Inflammatory macrophage treated with lipopolysaccharide for 4 hours (primary cell): Measurements from ENCODE around the gene SSC5D.
"Not testable (repeated sequence)": the region's sequence is repeated elsewhere in the genome, so short reads cannot be mapped to it uniquely, and the experiment has no call there.

Experiments used
- DNase-seq: peaks from one replicate; pipeline ENCODE4 v3.0.0-alpha.2; 2020

Gene SSC5D

DNA sequence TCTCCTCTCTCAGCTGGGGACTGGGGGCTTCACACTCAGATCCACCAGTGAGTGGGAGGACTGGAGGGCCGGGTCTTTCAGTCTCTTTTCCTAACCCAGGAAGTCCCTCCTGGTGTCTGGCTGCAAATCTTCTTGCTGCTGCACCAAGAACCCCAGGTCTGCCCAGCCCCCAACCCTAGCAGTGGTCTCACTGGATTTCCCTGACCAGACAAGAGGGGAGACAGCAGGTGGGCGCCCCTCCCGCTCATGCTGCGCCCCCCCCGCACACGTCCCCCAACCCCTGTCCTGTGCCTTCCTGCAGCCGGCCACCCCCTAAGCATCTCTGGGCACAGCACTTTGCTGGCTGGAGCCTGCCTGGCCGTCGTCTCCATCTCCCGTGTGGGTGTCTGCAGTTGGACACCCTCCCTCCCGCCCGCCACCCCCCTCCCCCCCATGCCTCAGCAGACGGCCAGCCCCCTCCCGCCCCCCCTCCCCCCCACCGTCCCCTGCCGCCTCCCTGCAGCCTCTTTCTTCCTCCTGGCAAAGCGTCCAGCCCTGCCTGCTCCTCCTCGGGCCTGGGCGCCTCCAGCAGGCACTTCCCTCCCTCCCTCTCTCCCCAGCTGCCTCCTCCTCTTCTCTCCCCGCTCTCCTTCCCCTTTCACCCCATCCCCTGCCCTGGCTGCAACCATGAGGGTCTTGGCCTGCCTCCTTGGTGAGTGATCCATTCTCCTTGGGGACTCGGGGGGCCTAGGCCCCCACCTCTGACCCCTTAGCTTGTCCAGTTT lies at the start of gene SSC5D:
SSC5D (plus strand) TSS at position 513 of the 764 bp plus-strand sequence; CDS start at position 667, 154 bp downstream.
- no peak for DNase-seq

DNA sequence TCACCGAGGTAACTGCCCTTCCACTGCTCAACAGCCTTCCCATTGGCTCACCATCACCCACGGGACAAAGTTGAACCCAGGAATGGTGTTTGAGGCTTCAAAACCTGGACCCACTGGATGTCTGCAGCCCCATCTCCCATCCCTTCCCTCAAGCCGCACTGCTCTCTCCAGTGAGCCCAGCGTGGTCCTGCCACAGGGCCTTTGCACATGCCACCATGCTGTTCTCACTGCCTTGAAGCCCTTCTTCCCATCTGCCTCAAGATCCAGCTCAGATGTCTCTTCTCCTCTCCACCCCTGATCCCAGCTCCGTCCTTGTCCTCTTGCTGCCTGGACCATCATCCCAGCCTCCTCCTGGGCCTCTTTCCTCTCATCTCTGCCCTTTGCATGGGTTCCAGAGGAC lies 49.2 kb upstream of the SSC5D start:
- no peak for DNase-seq

DNA sequence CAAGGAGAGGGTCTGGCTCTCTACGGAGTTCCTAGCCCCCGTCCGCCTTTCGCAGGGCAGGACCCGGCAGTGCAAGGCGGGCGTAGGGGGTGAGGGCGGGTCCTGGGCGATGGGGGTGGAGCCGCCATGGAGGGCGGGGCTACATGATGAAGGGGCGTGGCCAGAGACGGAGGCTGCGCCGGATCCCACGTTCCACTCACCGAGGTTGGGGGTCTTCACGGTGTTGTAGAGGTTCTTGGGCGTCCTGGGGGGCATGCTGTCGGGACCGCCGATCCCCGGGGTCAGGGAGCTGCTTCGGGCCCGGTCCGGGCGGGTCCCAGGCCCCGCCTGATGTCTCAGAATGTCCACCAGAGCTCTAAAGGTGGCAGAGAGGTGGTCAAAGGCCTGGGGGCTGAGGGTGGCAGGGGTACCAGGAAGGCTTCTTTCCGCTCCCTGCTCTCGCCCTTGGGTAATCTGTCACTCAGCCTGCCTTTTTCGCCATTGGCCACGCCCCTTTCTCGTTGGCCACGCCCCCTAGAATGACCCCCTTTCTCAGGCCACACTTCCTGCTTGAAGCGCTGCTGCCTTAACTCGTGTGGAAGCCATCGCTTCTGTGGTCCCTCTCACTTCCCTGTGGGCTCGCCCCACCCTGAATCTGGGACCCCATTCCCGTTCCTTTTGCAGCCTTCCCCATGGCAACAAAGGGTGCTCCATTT lies 47.7 kb upstream of the SSC5D start:
- no peak for DNase-seq

DNA sequence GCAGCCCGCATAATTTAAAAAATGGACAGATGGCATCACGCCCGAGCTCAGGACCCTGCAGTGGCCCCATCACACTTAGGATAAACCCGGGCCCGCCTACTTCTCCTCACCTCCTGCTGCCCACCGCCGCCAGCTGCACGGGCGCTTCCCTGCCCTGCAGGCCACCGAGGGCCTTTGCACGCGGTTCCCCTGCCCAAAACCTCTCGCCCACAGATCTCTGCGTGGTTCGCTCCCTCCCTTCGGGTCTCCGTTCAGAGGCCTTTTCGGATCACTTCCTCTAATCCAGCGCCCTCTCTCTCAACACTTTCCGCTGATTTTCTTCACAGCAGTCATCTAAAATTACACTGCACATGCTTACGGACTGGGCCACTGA lies 46.9 kb upstream of the SSC5D start:
- DNase-seq = peak; percentile 64

DNA sequence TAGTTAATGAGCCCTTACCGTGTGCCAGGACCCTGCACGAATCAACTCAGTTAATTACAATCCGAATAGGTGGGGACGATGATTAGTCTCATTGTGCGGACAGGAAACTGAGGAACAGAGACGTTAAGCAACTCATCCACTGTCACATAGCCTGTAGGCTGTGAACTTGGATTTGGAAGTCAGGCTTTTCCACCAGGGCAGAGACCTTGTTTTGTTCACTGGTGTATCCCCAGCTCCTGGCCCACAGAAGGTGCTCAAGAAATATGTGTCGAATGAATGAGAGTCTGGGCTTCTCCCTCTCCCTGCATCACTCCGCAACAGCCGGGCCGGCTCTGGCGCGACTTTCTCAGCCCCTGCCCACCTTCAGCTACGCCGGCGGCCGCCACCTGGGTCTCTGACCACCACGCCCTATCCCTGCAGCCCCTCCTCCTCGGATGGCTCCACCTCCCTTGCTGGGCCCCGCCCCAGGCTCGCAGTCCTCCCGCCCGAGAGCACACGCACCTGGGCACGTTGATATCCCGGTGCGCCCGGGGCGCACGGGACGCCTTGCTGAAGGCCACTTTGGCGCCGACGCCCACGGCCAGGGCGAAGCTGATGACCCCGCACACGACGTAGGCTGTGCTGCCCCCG lies 46.4 kb upstream of the SSC5D start:
- DNase-seq = no peak

DNA sequence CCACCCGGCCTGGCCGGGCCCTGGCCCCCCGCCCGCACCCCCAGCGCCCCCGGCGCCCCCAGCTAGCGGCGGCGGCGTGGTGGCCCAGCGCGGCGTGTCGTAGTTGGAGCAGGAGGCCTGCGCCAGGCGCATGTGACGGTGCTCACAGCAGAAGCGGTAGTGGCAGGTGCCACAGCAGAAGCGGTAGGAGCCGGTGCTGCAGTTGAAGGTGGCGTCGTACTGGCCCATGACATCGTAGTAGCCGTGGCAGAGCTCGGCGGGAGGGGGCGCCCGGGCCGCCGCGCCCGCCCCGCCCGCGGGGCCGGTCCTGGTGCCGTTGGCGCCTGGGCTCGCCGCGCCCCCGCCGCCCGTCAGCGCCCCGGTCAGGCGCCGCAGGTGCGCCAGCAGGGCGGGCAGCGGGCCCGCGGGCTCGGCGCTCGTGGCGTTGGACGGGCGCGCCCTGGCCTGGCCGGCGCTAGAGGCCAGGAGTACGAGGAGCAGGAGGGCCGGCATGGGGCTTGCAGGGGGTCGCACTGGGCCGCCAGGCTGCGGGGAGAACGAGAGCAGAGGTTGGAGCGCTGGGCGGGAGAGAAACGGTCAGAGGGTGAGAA lies 45.8 kb upstream of the SSC5D start:
- no peak for DNase-seq

DNA sequence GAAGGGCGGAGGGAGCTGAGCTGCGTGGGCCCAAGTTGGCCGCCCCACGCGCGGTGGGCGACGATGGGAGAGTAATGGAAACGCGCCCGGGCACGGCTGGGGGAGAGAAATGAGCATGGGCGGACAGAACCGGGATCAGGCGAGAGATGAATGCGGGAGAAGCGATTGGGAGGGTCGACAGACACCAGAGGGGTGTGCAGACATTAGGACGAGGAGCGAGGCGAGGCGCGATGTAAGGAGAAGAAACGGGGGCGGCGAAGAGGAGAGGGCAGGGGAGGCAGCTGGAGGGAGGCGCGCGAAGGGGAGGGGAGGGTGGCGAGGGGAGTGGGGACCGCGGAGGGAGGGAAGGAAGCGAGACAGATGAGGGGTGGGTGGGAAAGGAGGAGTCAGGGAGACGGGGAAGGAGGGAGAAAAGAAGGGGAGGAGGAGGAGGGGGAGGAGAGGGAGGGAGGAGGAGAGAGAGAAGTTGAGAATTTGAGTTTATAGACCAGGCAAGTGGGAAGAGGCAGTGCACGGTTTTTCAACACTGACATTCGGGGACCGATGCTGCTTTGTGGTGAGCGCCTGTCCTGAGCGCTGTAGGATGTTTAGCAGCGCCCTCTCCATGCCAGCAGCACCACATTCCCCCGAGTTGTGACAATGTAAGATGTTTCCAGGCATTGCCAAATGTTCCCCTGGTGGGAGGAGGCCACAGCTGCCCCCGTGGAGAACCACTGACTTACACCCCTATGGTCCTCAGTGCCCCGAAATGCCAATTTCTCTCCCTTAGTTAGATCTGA lies 45.0 kb upstream of the SSC5D start, which contains the start of gene SHISA7:
SHISA7 (minus strand) TSS at position 256 of the 779 bp plus-strand sequence. CDS start 437 bp downstream, outside the sequence.
- no peak for DNase-seq

DNA sequence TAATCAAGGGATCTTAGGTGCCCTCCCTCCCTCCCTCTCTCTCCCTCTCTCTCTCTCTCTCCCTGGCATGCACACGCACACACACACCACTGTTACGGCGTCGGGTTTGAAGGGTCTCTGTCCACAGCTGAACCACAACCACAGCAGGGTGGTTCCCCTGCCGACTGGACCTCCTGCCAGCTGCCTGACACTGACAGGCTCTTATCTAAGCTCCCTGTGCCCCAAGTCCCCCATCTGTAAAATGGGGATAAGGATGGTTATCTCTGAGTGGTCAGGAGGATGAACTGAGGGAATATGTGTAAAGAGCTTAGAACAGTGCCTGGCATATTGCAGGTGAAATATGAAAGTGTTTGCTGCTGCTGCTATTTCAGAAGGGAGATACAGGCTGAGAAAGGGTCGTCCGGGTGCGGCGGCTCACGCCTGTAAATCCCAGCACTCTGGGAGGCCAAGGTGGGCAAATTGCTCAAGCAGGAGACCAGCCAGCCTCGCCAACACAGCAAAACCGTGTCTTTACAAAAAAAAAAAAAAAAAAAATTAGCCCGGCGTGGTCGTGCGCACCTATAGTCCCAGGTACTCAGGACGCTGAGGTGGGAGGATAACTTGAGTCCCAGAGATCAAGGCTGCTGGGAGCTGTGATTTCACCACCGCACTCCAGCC lies 44.3 kb upstream of the SSC5D start:
- no peak for DNase-seq

DNA sequence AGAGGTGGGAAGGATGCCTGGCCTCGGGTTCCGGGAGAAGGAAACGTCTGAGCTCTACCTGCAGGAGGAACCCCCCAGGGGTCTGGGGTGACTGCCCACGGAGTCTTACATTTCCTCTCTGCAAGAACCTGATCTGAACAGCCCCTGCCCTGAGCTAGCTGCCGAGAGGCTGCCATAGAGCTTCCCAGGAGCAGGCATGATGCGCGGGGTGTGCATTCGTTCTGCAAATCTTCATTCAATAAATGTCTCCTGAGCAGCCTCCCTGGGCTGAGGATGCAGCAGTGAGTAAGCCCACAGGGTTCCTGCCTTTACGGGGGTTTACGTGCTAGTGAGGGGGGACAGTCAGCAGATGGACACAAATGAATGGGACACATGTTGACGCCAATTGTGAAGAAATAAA lies 43.6 kb upstream of the SSC5D start:
- DNase-seq = no peak

DNA sequence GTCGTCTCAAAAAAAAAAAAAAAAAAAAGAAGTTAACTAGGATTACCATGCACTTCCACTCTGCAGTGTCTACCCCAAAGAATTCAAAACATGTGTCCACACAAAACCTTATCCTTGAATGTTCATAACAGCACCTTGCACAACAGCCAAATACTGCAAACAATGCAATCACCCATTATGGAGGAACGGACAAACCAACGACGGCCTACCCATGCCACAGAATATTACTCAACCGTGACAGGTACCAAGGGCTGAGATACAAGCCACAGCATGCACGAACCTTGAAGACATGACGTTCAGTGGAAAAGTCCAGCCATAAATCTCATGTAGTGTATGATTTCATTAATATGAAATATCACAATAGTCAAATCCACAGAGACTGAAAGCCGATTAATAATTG lies 42.2 kb upstream of the SSC5D start:
- DNase-seq = no peak

DNA sequence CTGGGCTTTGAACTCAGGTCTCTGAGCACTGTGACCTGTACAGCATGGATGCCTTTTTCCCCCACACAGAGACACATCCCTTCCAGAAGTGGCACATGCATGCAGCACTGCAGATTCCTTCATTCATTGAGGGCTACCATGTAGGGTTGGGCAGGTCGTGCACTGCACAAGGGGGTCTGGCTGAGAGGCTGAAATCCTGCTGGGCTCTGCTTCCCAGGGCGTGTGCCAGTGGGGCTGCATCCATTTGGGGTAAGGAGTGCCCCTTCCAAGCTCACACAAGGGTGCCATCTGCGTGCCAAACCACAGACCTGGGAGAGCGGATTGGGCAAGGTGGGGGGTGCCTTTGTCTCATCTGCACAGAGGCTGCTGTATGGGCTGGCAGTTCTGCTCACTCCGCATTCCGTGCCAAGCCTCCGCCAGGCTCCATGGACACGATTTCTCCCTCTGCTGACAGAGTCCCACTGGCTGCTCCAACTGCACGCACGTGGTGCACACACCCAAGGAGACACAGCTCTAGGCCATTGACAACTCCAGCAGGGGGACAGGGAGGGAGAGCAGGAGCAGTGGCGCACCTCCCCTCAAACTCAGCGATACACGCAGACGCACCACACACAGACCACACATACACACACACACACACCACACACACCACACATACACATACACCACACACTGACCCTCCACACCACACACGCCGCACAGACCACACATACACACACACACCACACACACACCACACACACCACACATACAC lies 40.6 kb upstream of the SSC5D start:
- DNase-seq = no peak

DNA sequence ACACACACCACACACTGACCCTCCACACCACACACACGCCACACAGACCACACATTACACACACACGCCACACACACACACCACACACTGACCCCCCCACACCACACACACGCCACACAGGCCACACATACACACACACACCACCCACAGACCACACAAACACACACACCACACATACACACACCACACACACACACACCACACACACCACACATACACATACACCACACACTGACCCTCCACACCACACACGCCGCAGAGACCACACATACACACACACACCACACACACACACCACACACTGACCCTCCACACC lies 40.1 kb upstream of the SSC5D start:
- not testable (repeated sequence) for DNase-seq

DNA sequence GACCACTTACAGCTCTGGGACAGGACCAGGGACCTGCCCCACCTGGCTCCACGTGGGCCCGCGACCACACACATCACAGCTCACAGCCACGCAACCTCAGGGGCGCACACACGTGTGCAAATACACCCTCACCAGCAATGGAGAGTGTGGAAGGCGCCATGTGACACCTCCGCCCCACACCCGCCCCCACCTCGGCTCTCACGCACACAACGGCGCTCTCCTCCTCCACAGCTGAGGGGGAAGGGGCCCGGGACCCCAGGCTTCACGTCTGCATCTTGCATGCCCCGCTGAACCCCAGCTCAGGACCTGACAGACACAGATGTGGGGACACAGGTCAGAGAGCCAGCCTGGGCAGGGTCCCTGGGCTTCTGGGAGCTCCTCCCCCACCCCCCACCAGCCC lies 38.8 kb upstream of the SSC5D start:
- no peak for DNase-seq

DNA sequence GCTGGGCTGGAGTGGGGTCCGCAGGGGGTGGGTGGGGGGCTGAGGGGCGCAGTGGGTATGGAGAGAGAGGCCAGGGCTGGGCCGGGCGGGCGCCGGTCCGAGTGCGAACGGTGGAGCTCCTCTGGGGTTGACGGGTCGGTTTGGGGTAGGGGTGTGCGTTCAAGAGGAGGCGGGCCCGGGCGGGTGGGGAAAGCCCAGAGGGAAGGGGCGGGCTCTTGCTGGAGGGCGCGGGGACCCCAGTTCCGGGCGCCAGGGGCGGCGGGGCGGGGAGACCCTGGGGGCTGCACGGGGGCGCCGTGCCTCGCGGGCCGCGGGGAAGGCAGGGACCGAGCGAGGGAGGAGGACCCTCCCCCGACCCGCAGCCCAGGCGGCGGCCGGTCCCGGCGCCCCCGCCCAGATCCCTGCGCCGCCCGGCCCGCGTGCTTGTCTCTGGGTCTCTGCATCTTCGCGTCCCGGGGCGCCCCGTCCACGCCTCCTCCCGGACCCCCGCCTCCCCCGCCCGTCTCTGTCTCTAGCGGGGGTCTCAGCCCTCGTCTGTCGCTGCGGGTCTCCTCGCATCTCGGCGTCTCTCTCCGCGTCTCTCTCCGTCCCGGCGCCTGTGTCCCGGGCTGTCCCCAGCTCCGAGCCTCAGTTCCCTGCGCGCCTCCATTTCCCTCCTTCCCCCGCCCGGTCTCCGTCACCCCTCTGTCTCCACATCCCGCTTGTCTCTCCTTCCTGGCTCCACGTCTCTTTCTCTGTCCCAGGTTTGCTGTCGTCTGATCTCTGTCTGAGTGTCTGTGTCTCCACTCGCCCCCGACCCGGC lies 36.9 kb upstream of the SSC5D start:
- DNase-seq = no peak

DNA sequence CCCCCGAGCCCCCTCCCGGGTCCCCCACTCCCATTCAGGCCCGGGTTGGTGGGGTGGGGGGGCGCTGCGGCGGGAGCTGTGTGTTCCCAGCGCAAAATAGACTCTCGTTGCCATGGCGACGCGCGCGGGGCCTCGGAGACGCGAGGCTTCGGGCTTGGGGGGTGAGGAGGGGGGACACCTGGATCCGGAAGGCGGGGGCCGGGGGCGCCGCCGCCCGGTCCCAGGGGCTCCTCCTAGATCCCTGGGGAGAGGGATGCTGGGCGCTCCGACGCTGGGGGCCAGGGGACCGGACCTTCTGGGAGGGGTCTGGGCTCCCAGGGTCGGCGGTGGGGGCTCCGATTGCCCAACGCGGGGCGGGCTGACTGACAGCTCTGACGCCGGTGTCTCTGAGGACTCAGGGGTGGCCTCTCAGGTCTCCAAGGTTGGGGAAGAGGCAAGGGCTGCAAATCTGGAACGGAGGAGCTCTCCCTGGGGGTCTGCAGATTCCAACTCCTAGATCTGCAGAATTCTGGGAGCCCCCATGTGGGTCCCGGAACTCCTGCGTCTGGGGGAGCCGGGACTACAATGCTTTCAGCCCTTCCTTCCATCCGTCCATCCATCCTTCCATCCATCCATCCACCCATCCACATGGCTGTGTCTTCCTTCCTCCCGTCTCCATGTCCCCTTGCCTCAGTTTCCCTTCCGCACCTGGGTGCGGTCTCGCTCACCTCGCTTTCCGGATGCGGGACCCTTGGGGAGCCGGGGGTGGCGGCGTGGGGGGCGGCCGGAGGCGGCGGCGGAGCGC lies 36.1 kb upstream of the SSC5D start:
- DNase-seq = no peak

DNA sequence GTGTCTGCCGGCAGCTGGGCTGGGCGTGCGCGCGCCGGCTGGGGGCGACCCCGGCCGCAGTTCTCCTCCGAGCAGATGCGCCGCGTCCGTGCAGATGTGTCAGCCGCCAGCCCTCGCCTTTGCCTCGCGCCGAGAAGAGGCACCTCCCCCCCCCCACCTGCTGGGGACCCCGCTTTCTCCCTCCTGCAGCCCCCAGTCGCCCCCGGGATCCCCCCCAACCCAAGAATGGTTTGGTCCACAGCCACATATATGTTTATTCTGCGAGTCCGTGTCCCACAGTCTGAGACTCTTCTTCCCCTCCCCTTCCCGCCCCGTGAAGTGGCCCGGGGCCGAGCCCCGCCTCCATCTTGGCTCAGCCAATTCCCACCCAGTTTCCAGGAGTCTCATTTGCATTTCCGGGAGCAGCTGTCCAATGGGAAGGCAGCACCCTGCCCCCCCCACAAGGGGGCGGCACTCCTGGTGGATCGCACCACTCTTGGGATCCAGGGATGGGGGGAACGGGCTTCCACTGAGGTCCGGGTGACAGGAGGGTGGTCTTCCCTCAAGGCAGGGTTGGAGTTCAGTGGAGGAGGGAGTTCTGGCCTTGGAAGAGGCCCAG lies 35.4 kb upstream of the SSC5D start:
- peak; percentile 52 for DNase-seq

DNA sequence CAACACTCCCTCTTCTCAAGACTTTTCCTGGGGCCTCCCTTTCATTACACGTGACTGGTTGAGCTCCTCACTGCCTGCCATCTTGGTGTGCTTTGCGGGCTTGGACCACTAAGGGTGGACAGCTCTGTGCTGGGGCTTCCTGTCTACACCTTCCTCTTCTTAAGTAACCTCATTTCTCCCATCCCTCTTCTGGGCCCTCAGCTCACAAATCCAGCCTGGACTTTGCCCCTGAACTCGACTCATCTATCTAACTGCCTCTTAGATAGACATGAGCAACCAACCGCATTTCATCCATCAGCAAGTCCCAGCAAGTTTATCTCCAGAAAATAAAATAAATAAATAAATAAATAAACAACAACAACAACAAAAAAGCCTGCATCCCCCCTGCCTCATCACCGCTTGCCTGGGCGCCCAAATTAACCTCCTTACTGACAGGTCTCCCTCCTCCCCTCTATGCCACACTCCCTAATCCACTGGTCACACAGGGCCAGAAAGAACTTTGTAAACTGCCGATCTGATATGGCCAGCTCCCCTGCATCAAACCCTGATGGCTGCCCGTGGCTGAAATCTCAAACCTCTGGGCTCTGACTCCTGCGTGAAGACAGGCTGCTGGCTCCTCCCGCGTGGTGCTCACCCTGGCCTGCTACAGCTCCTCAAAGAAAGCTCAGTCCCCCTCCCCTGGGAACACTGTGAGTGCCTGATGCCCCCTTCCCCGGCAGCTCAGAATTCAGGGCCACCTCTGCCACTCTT lies 34.5 kb upstream of the SSC5D start:
- no peak for DNase-seq

DNA sequence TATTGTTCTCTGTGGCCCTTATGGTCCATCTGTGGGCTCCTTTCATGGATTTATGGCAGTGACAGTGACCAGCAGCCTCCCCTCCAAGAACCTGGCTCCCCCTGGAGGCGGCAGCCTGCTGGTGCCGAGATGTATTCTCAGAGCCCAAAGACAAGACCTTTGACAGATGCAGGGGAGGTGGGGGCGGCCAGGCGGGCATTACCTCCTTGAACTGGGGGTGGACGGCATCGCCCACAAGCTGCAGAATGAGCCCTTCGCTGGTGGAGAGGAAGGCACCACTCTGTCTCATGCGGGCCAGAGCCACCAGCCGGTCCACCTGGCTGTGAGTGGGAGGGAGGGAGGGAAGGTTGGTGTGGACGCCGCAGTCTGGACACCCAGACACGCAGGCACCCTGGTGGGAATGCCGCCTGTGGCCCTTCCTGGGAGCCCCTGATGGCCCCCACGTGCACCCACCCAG lies 33.4 kb upstream of the SSC5D start:
- DNase-seq = peak; percentile 55
